Parathyroid adenoma (tissue), 2 donors: ENCODE data around the gene FAM83C.
"Not testable (repeated sequence)": the region's sequence is repeated elsewhere in the genome, so short reads cannot be mapped to it uniquely, and the experiment has no call there.

Experiments used
- H2AFZ ChIP-seq: fragments of 300-600 bp; sonication (generic); one replicate; pipeline ENCODE4 v1.7.0; 2017; ENCODE audit warnings: antibody characterized with exemption, mild to moderate bottlenecking
- H3K27ac ChIP-seq: fragments of 300-600 bp; sonication (generic); one replicate; pipeline ENCODE4 v1.7.0; 2017
- H3K27me3 ChIP-seq: fragments of 300-600 bp; sonication (generic); one replicate; pipeline ENCODE4 v1.7.0; 2017; ENCODE audit warnings: low read length; ENCODE audit not compliant: control insufficient read depth, insufficient read depth
- H3K36me3 ChIP-seq: fragments of 300-600 bp; sonication (generic); one replicate; pipeline ENCODE4 v1.7.0; 2017; ENCODE audit warnings: low read length; ENCODE audit not compliant: control insufficient read depth, insufficient read depth
- H3K4me1 ChIP-seq: fragments of 300-600 bp; sonication (generic); one replicate; pipeline ENCODE4 v1.7.0; 2017; ENCODE audit warnings: control low read depth
- H3K4me2 ChIP-seq: fragments of 300-600 bp; sonication (generic); one replicate; pipeline ENCODE4 v1.7.0; 2017; ENCODE audit warnings: low read length
- H3K4me3 ChIP-seq: fragments of 300-600 bp; sonication (generic); one replicate; pipeline ENCODE4 v1.7.0; 2017; ENCODE audit warnings: low read depth, low read length
- H3K79me2 ChIP-seq: fragments of 300-600 bp; sonication (generic); one replicate; pipeline ENCODE4 v1.7.0; 2017; ENCODE audit warnings: control low read depth
- H3K9ac ChIP-seq: fragments of 300-600 bp; sonication (generic); one replicate; pipeline ENCODE4 v1.7.0; 2017; ENCODE audit warnings: mild to moderate bottlenecking
- H3K9me3 ChIP-seq: fragments of 300-600 bp; sonication (generic); one replicate; pipeline ENCODE4 v1.7.0; 2017; ENCODE audit warnings: low read length; ENCODE audit not compliant: control insufficient read depth
- TF ChIP-seq, protein P1 (sequence below): fragments of 300-600 bp; sonication (generic); IDR thresholded peaks from one replicate; pipeline ENCODE4 v1.7.0; 2017; ENCODE audit warnings: antibody characterized with exemption, mild to moderate bottlenecking
- donor health status: primary hyperparathyroidism.

The FAM83C gene

DNA sequence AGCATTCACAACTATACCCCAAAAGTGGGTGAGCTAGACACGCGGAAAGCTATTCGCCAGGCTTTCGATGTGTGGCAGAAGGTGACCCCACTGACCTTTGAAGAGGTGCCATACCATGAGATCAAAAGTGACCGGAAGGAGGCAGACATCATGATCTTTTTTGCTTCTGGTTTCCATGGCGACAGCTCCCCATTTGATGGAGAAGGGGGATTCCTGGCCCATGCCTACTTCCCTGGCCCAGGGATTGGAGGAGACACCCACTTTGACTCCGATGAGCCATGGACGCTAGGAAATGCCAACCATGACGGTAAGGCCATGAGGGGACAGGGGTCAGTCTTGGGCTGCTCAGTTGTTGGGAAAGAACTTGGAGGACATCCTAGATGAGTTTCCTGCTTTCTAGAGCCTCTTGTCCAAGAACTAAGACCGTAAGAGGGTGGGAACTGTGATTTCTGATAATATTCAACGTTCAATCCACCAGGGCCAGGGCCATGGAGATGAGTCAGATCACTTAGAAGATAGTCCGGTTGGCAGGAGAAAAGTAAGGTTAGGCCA is 37.7 kb downstream of the FAM83C start:
- no peaks in the 10 kb centered on the region for H3K9me3 ChIP-seq
- H3K4me2 ChIP-seq = no peak overlapping the region
- H3K4me3 ChIP-seq = no peak overlapping the region
- no peak overlapping the region for H3K27ac ChIP-seq
- H3K36me3 ChIP-seq = no peaks in the 10 kb centered on the region
- no peaks in the 10 kb centered on the region for H3K27me3 ChIP-seq
- no peak overlapping the region for H3K9ac ChIP-seq
- H2AFZ ChIP-seq = no peak overlapping the region
- TF ChIP-seq, protein P1, sequence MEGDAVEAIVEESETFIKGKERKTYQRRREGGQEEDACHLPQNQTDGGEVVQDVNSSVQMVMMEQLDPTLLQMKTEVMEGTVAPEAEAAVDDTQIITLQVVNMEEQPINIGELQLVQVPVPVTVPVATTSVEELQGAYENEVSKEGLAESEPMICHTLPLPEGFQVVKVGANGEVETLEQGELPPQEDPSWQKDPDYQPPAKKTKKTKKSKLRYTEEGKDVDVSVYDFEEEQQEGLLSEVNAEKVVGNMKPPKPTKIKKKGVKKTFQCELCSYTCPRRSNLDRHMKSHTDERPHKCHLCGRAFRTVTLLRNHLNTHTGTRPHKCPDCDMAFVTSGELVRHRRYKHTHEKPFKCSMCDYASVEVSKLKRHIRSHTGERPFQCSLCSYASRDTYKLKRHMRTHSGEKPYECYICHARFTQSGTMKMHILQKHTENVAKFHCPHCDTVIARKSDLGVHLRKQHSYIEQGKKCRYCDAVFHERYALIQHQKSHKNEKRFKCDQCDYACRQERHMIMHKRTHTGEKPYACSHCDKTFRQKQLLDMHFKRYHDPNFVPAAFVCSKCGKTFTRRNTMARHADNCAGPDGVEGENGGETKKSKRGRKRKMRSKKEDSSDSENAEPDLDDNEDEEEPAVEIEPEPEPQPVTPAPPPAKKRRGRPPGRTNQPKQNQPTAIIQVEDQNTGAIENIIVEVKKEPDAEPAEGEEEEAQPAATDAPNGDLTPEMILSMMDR = no peak
- H3K4me1 ChIP-seq = peaks cover 4% of the 10 kb centered on the region
- peaks cover 7% of the 10 kb centered on the region for H3K79me2 ChIP-seq

DNA sequence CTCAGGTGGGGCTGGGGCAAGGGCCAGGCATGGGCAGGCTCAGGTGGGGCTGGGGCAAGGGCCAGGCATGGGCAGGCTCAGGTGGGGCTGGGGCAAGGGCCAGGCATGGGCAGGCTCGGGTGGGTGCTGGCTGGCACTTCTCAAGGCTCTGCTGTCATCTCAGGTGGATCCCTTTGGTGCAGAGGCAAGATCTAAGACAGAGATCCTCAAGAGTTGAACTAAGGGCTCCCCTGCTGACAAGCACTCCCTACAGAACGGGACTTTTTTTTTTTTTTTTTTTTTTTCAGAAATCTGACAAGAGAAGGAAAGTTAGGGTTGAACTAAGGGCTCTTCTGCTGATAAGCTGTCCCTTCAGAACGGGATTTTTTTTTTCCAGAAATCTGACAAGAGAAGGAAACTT is 39.2 kb downstream of the FAM83C start:
- H3K79me2 ChIP-seq = peaks cover 5% of the 10 kb centered on the region
- H3K4me3 ChIP-seq = no peak overlapping the region
- H3K9ac ChIP-seq = no peak overlapping the region
- TF ChIP-seq, protein P1 = no peak
- no peaks in the 10 kb centered on the region for H3K9me3 ChIP-seq
- no peak overlapping the region for H3K27ac ChIP-seq
- no peaks in the 10 kb centered on the region for H3K36me3 ChIP-seq
- H3K4me2 ChIP-seq = no peak overlapping the region
- no peaks in the 10 kb centered on the region for H3K27me3 ChIP-seq
- peaks cover 4% of the 10 kb centered on the region for H3K4me1 ChIP-seq
- no peak overlapping the region for H2AFZ ChIP-seq

DNA sequence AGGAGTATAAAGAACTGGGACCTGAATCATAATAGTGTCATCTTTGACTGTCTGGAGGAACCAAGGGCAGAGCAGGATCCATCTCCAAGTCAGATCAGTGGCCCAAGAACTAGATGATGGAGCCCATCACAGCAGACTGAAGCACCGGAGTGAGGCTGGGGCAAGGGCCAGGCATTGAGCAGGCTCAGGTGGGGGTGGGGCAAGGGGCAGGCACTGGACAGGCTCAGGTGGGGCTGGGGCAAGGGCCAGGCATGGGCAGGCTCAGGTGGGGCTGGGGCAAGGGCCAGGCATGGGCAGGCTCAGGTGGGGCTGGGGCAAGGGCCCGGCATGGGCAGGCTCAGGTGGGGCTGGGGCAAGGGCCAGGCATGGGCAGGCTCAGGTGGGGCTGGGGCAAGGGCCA is 39.6 kb downstream of the FAM83C start:
- not testable (repeated sequence) for H2AFZ ChIP-seq, H3K27ac ChIP-seq, H3K4me1 ChIP-seq, H3K27me3 ChIP-seq, H3K79me2 ChIP-seq, H3K4me2 ChIP-seq, H3K9ac ChIP-seq, H3K36me3 ChIP-seq, H3K4me3 ChIP-seq, H3K9me3 ChIP-seq

DNA sequence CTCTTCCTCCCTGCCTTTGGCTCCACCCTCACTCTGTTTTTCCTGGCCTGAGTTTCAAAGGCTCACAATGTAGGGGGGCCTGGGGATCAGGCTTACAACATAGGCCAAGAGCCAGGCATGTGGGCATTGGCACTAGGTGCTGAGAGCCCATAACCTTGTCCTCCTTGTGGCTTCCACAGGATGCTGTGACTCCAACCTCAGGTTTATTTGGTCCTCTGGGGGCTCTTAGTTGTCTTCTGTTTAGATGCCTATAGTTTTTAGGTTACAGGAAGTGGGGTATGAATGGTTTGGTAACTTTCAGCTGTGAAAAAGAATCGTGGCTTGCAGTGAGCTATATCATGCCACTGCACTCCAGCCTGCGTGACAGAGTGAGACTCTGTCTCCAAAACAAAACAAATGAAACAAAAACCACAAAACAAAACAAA is 40.2 kb downstream of the FAM83C start:
- H3K36me3 ChIP-seq = no peaks in the 10 kb centered on the region
- TF ChIP-seq, protein P1 = no peak
- no peak overlapping the region for H3K4me2 ChIP-seq

DNA sequence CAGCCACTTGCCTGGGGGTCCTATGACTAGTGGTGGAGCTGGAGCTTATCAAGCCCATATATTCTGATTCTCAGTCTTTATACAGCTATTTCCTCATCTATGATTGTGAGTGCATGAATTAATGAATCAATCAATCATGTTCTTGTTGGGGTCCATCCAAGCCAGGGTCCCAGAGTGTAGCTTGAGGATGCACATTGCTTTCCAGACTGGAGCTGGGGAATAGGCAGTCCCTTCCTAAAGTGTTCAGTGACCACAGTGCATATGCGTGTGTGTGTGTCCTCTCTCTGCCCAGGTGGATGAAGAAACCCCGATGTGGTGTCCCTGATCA is 40.6 kb downstream of the FAM83C start:
- Histone ChIP-seq H3K36me3 (no peaks in the 10 kb centered on the region), H3K9me3 (no peaks in the 10 kb centered on the region), H3K27me3 (no peaks in the 10 kb centered on the region), H3K27ac (no peak overlapping the region), H2AFZ (no peak overlapping the region), H3K4me1 (no peaks in the 10 kb centered on the region), H3K9ac (no peak overlapping the region), H3K79me2 (peaks cover 5% of the 10 kb centered on the region), H3K4me3 (no peak overlapping the region), H3K4me2 (no peak overlapping the region)
- TF ChIP-seq, protein P1 = no peak

More for the DNA sequence above, 40.2 kb downstream of the FAM83C start:
- Histone ChIP-seq H3K27me3 (no peaks in the 10 kb centered on the region), H3K27ac (no peak overlapping the region), H3K9me3 (no peaks in the 10 kb centered on the region), H3K4me3 (no peak overlapping the region), H3K9ac (no peak overlapping the region), H2AFZ (no peak overlapping the region), H3K79me2 (peaks cover 5% of the 10 kb centered on the region), H3K4me1 (peaks cover under 1% of the 10 kb centered on the region)
